GM19043 (cell line): ENCODE results near the gene SUSD6.

Source experiments
- ATAC-seq: cut with Tn5 transposase; IDR thresholded peaks from one replicate; pipeline ENCODE4 v1.9.1; 2021; ENCODE audit warnings: low read depth; ENCODE audit not compliant: unreplicated experiment

The SUSD6 gene

GRCh38 chr14:69669375-69669774, 58.0 kb downstream of the SUSD6 start:
- no peak for ATAC-seq

GRCh38 chr14:69670093-69670492, 58.7 kb downstream of the SUSD6 start:
- no peak for ATAC-seq

DNA sequence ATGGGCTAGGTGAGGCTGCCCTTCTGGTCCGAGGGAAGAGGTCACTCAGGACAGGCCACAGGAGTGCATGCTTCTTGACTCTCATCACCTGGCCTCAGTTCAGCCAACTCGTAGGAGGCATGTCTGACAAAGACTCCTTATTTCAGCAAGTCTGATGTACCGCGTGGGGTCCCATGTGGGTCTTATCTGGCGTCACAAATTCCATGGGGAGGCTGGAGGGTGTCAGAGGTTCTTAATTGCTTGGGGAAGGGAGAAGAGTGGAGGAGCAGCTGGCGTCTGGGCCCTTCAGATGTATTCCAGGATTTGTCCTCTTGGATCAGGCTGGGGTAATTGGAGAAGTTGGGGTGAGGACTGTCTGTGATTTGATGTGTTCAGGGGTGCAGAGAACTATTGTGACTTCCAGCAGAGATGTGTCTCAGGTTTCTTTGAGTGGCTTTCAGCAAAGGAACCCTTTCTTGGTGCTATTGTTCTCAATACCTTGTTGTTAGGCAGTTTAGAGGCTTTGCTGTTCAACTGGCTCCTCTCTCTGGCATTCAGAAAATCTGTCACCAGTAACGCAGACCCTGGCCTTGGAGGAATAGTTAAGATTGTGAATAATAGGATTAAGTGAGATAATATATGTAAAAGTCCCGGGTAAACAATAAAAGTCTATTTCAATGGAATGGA, 60.1 kb downstream of the SUSD6 start:
- no peak for ATAC-seq

GRCh38 chr14:69672356-69672755, 61.0 kb downstream of the SUSD6 start:
- no peak for ATAC-seq

- ATAC-seq = no peak
These were observed 61.7 kb downstream of the SUSD6 start for GRCh38 chr14:69673104-69673503.

- no peak for ATAC-seq
These were observed 62.3 kb downstream of the SUSD6 start for GRCh38 chr14:69673578-69674305.

- no peak for ATAC-seq
These were observed 63.3 kb downstream of the SUSD6 start for GRCh38 chr14:69674546-69675244.

GRCh38 chr14:69675245-69675583, 63.8 kb downstream of the SUSD6 start:
- ATAC-seq = no peak

GRCh38 chr14:69675877-69676416, 64.6 kb downstream of the SUSD6 start:
- ATAC-seq = peak; percentile 82

- ATAC-seq = no peak
These were observed 65.3 kb downstream of the SUSD6 start for GRCh38 chr14:69676723-69677122.

DNA sequence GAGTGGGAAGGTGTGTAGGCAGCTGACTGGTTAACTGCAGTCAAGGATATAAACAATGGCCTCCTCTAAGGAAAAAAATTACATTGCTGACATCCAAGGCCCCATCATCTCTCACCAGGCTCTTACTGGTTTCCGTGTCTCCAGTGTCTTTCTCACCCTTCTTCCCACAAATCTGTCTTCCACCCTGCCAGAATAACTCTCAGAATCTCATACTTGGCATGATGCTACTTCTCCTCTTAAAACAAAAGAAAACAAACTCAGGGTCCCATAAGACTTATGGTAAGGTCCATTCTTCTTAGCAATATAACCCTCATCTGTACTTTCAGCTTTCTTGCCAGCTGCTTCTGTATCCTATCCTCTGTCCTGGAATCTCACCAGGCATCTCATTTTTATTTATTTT, 68.9 kb downstream of the SUSD6 start:
- no peak for ATAC-seq

- no peak for ATAC-seq
These were observed 70.7 kb downstream of the SUSD6 start for GRCh38 chr14:69682136-69682535.

DNA sequence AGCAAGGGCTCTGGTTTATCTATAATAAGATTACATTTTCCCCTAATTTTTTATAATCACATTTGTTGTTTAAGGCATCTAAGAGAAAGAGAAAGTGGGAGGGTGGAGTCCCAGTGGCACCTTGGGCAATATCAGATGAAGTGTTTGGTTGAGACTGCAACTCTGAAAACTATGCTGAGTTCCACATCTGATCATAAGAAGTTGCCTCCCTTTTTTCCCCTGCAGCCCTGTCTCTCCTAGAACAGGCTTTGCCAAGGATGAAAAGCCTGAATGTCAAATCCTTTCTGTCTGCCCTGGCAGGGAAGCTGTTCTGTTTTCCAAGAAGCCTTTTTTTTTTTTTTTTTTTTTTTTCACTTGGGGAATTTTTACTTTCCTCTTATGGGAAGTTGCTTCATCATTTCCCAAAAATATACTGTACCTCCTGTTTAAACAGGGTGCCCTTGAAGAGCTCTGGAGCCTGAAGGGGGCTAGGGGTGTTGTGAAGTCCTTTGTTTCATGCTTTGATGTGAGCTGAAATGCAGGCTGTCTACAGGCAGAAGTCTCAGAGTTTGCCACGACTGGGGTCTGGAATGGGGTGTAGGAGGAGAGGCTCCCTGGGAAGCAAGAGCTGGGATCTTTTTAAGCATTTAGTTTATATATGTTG, 71.3 kb downstream of the SUSD6 start:
- peak; percentile 52 for ATAC-seq

- ATAC-seq = no peak
These were observed 72.6 kb downstream of the SUSD6 start for GRCh38 chr14:69683971-69684370.

DNA sequence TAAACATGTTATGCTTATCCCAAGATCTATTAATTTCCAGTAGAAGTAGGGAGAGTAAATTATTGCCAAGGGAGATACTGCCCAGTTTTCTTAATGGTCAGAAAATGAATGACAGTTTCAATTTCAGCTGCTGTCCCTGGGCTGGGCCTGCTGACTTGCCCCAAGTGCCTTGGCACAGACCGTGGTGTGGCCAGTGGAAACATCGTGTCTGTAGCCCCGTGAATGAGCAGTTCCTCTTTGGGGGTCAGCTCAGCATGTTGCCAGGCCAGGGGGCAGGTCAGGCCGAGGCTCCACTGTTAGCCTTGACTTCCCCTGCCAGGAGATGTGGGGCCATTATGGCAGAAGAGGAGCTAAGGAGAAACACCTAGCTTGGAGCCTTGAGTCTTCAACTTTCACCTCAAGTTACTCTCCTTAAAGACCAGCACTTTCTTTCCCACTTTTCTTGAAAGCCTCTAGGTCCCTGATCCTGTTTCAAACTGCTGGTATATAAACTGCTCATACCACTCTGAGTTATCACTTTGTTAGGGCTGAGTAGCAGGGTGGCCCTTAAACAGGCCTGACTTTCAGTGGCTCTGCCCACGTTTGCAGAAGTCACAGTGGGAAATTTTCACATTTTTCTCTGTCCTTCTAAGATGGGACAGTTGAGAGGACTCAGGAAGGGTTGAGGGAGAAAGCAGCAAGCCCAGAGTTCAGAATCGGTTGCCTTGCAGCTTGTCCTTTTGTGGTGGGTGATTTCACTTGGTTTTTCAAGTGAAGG, 73.2 kb downstream of the SUSD6 start:
- no peak for ATAC-seq

GRCh38 chr14:69685218-69685616, 73.8 kb downstream of the SUSD6 start:
- ATAC-seq = no peak

DNA sequence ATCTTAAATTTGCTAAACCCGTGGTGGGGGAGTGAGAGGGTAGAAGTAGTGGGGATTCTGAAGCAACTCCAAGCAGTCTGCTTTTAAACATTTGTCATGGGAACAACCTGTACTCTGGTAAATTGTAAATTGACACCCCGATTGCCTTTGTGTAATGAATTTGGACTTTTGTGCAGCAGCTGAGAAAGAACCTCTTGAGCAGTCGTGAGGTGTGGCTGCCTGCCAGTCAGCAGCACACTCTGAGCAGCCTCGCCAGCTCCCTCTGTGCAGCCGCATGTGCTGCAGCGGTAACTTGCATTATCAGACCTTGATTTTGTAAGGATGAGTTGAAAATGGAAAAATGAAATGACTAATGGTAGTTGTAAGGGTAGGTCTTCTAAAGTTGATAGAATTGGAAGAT, 74.3 kb downstream of the SUSD6 start:
- ATAC-seq = no peak

DNA sequence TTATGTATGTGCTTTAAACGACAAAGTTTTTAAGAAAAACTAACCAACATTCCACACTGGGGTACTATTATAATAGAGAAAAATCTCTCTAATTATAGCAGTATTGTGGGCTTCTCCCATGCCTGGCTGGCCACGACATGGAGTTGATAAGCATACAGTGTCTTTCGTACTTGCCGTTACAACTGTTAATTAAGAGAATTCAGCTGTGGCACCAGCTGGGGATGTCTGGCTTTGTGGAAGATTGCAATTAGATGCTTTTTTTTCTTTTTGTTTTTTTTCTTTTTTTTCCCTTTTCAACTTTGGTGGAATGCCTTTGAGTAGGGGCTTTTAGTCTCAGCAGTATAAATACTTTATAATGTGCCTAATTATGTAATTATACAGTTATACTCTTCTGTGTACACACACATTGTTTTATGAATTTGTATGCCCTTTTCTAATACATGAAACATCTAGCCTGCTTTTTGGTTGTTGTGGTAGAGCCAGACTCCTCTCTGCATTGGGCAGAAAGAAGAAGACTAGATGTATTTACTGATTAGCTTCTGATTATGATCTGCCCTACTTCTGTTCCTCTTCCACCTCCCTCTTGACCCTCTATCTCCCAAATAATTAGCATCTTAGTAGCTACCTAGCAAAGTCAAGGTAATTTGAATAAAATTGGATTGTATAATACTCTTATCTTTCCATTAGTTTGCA, 76.4 kb downstream of the SUSD6 start:
- ATAC-seq = no peak

DNA sequence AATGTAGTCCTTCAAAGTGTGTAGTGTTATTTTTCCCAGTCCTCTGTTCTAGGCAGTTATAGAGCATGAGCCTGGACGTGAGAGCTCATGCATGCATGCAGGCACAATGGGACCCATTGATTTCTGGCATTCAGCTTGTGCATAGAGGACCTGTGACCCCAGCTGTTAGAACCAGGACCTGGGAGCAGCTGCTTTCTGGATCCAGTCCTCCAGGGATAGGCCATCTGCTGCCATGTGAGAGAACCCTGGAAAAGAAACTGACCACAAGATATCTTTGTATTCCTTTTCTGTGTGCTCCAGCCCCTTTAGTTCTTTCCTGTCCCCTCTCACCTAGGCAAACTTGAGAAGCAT, 76.9 kb downstream of the SUSD6 start:
- ATAC-seq = no peak

GRCh38 chr14:69690042-69690441, 78.6 kb downstream of the SUSD6 start:
- no peak for ATAC-seq
